Glutamatergic neuron (in vitro differentiated cells): ENCODE results near the gene ATP23. TPM values are rescaled to one million over a fixed set of nuclear protein-coding genes. Genes with fewer than 3 reads are reported as not detected.

ENCODE experiments used
- DNase-seq: peaks from one replicate; pipeline ENCODE4 v3.0.0; 2022
- H3K27ac Mint-ChIP-seq: one replicate; pipeline ENCODE4 v1.8.0; 2020; ENCODE audit warnings: mild to moderate bottlenecking, mixed read lengths, inconsistent platforms; ENCODE audit not compliant: unreplicated experiment
- H3K27me3 Mint-ChIP-seq: one replicate; pipeline ENCODE4 v1.8.0; 2020; ENCODE audit warnings: mild to moderate bottlenecking, moderate library complexity, mixed read lengths, inconsistent platforms; ENCODE audit not compliant: unreplicated experiment
- H3K36me3 Mint-ChIP-seq: one replicate; pipeline ENCODE4 v1.8.0; 2020; ENCODE audit warnings: mild to moderate bottlenecking, mixed read lengths, inconsistent platforms; ENCODE audit not compliant: unreplicated experiment
- H3K4me1 Mint-ChIP-seq: one replicate; pipeline ENCODE4 v1.8.0; 2020; ENCODE audit warnings: mild to moderate bottlenecking, low read depth, mixed read lengths, inconsistent platforms; ENCODE audit not compliant: unreplicated experiment
- H3K4me3 Mint-ChIP-seq: one replicate; pipeline ENCODE4 v1.8.0; 2020; ENCODE audit warnings: mild to moderate bottlenecking, mixed read lengths, inconsistent platforms; ENCODE audit not compliant: unreplicated experiment
- H3K9me3 Mint-ChIP-seq: one replicate; pipeline ENCODE4 v1.8.0; 2020; ENCODE audit warnings: mild to moderate bottlenecking, moderate library complexity, mixed read lengths, inconsistent platforms; ENCODE audit not compliant: unreplicated experiment
- total RNA-seq: library from RNA; stranded (reverse); fragmentation: NEBNext Ultra II Directional; extraction: Animal tissue kit (Norgen Biotek cat#: 25700); gene quantifications from one replicate; pipeline ENCODE4 v1.2.1, GENCODE V29; 2021; ENCODE audit not compliant: unreplicated experiment
- TF ChIP-seq, protein P1 (sequence below): fragments of 200-600 bp; sonication (generic); IDR thresholded peaks from one replicate; pipeline ENCODE4 v1.5.0; 2021; ENCODE audit not compliant: partially characterized antibody, unreplicated experiment

The ATP23 gene
- total RNA-seq, 1 donor from 2014 or later = 1.3 TPM

DNA sequence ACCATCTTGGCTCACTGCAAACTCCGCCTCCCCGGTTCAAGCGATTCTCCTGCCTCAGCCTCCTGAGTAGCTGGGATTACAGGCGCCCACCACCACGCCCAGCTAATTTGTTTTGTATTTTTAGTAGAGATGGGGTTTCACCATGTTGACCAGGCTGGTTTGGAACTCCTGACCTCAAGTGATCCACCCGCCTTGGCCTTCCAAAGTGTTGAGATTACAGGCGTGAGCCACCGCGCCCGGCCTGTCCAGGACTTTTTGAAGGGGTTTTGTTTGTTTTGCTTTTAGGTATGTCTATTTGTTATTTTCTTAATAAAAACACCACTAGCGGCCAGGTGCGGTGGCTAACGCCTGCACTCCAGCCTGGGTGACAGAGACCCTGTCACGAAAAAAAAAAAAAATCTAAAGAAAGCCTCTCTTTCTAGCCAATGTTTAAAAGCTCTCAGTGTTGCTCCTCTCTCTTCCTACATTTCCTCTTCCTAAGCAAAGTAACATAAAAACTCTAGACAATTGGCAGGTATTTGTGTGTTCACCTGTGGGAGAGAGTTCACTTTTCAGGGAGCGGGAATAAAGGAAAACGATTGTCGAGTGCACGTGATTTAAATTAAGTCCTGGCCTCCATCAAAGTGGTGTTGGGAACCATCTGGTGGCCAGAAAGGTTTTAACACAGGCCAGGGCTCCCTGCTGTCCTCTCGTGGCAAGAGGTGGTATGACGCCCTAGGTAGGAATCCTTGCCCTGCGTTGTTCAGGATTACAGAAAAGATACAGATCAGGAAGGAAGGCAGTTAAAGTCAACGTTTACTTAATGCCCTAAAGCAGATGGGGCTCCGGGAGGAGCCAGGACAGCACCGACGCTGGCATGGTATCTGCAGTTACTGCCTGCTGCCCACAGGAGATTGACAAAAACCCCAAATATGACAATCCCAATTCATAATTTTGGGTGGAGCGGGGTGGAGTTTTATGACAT, 36.2 kb upstream of the ATP23 start:
- peak overlapping the region; percentile 31 for H3K27ac Mint-ChIP-seq
- peaks cover 13% of the 10 kb centered on the region for H3K4me1 Mint-ChIP-seq

DNA sequence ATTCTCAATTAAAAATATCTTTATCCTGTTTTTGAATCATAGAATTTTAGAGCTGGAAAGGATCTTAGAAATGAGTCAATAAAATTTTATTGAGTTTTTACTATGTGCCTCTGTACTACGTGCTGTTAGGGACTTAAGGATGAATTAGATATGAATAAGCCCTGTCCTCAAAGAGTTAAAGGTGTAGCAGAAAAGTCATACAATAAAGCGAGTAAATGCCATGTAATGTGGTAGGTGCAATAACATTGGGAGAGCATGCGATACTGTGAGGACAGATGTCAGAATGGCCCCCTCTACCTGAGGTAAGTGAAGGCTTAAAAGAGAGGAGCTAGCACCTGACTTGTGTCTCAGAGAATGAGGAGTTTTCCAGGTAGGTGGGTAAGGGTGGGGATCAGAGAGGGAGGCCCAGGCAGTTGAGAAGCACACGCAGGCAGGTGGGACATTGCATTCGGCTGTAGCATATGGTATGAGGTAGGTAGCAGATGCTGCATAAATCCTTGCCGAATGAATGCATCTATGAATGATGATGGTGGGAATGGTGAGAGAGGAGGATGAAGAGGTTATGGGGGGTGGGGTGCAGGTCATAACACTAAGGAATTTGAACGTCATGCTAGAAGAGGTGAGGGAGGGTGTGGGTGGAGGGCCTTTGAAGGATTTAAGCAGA, 35.4 kb upstream of the ATP23 start:
- Mint-ChIP-seq H3K9me3 (peaks cover 2% of the 10 kb centered on the region), H3K4me1 (peaks cover 13% of the 10 kb centered on the region), H3K4me3 (no peak overlapping the region), H3K36me3 (no peaks in the 10 kb centered on the region), H3K27ac (peak overlapping the region; percentile 34), H3K27me3 (peaks cover 2% of the 10 kb centered on the region)
- no peak for DNase-seq
- TF ChIP-seq, protein P1, sequence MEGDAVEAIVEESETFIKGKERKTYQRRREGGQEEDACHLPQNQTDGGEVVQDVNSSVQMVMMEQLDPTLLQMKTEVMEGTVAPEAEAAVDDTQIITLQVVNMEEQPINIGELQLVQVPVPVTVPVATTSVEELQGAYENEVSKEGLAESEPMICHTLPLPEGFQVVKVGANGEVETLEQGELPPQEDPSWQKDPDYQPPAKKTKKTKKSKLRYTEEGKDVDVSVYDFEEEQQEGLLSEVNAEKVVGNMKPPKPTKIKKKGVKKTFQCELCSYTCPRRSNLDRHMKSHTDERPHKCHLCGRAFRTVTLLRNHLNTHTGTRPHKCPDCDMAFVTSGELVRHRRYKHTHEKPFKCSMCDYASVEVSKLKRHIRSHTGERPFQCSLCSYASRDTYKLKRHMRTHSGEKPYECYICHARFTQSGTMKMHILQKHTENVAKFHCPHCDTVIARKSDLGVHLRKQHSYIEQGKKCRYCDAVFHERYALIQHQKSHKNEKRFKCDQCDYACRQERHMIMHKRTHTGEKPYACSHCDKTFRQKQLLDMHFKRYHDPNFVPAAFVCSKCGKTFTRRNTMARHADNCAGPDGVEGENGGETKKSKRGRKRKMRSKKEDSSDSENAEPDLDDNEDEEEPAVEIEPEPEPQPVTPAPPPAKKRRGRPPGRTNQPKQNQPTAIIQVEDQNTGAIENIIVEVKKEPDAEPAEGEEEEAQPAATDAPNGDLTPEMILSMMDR = no peak

More for the DNA sequence above, 36.2 kb upstream of the ATP23 start:
- TF ChIP-seq, protein P1 = peak; percentile 96
- peaks cover 2% of the 10 kb centered on the region for H3K27me3 Mint-ChIP-seq
- peak; percentile 92 for DNase-seq
- peak overlapping the region; percentile 25 for H3K4me3 Mint-ChIP-seq
- peaks cover 2% of the 10 kb centered on the region for H3K9me3 Mint-ChIP-seq
- H3K36me3 Mint-ChIP-seq = no peaks in the 10 kb centered on the region

DNA sequence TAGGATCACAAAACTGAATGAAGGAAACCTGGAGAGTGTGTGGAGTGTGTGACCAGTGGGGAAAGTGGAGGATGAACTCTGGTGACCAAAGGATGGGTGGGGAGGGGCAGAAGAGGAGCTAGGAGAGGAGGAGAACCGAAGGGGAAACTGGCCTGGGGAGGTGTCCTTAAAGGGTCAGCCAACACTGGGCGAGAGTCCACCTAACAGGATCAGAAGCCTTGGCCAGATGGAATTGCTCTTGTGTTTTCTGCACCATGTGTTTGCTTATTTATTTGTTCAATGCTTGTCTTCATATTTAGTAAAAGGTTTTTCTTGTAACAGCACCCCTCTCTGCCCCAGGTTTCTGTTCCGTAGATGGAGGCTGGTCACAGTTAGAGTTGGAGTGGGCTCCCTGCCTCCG, 34.5 kb upstream of the ATP23 start:
- Mint-ChIP-seq H3K27ac (no peak overlapping the region), H3K9me3 (peaks cover 2% of the 10 kb centered on the region), H3K4me3 (no peak overlapping the region), H3K36me3 (no peaks in the 10 kb centered on the region), H3K27me3 (peaks cover 2% of the 10 kb centered on the region), H3K4me1 (peaks cover 13% of the 10 kb centered on the region)
- DNase-seq = no peak
- TF ChIP-seq, protein P1 = no peak

DNA sequence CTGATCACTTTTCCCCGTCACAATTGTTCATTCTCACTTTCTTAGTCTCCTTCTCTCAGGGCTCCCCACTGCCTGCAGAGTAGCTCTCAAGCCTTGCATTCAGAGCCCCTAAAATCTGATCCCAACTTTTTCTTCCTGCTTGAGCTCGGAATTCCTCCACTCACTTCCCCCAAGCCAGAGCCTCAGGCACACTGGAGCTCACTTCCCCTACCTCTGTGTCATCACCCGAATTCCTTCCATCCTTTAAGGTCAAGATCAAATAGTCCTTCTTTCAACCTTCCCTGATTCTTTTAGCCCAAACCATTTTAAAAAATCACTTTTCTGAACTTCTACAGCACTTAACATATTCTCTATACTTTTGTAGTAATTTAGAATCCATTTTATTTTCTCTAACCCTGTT, 34.1 kb upstream of the ATP23 start:
- DNase-seq = no peak
- Mint-ChIP-seq H3K27me3 (peaks cover 2% of the 10 kb centered on the region), H3K27ac (no peak overlapping the region), H3K4me3 (no peak overlapping the region), H3K4me1 (peaks cover 13% of the 10 kb centered on the region), H3K9me3 (peaks cover 2% of the 10 kb centered on the region), H3K36me3 (no peaks in the 10 kb centered on the region)
- TF ChIP-seq, protein P1 = no peak
